SK-N-SH treated with all-trans-retinoic acid at 6 μM for 48 hours (cell line): ENCODE results near the gene GALT.
"Not testable (repeated sequence)": the region's sequence is repeated elsewhere in the genome, so short reads cannot be mapped to it uniquely, and the experiment has no call there.

ENCODE experiments used
- ATAC-seq: fragments of 200-7000 bp; cut with Tn5 transposase; 3 replicates; pipeline ENCODE4 v1.9.1; 2020; ENCODE audit warnings: mild to moderate bottlenecking, moderate library complexity
- BACH2 ChIP-seq: fragments of 250-450 bp; sonication (Bioruptor Pico); IDR thresholded peaks from 2 replicates; pipeline ENCODE4 v1.9.0; 2021; ENCODE audit warnings: mild to moderate bottlenecking, borderline replicate concordance
- CSDC2 ChIP-seq: fragments of 250-450 bp; sonication (Bioruptor Pico); IDR thresholded peaks from 2 replicates; pipeline ENCODE4 v1.5.0; 2020; ENCODE audit warnings: mild to moderate bottlenecking, moderate library complexity
- ESRRG ChIP-seq: fragments of 250-450 bp; sonication (Bioruptor Pico); IDR thresholded peaks from 2 replicates; pipeline ENCODE4 v1.6.1; 2021; ENCODE audit warnings: mild to moderate bottlenecking
- ISL1 ChIP-seq: fragments of 250-450 bp; sonication (Bioruptor Pico); IDR thresholded peaks from 2 replicates; pipeline ENCODE4 v2.1.2; 2022; ENCODE audit warnings: mild to moderate bottlenecking, moderate library complexity
- OSR1 ChIP-seq: fragments of 250-450 bp; sonication (Bioruptor Pico); IDR thresholded peaks from 2 replicates; pipeline ENCODE4 v1.8.0; 2022; ENCODE audit warnings: moderate library complexity, mild to moderate bottlenecking, inconsistent platforms
- PATZ1 ChIP-seq: fragments of 250-450 bp; sonication (Bioruptor Pico); IDR thresholded peaks from 2 replicates; pipeline ENCODE4 v1.8.0; 2020; ENCODE audit warnings: mild to moderate bottlenecking, moderate library complexity, borderline replicate concordance
- PPARA ChIP-seq: fragments of 250-450 bp; sonication (Bioruptor Pico); IDR thresholded peaks from 2 replicates; pipeline ENCODE4 v1.5.0; 2020; ENCODE audit warnings: mild to moderate bottlenecking, borderline replicate concordance
- RARB ChIP-seq: fragments of 250-450 bp; sonication (Bioruptor Pico); IDR thresholded peaks from 2 replicates; pipeline ENCODE4 v1.8.0; 2021; ENCODE audit warnings: mild to moderate bottlenecking, moderate library complexity
- SNAI2 ChIP-seq: fragments of 250-450 bp; sonication (Bioruptor Pico); IDR thresholded peaks from 2 replicates; pipeline ENCODE4 v1.5.0; 2020; ENCODE audit warnings: mild to moderate bottlenecking, moderate library complexity
- TCF4 ChIP-seq: fragments of 250-450 bp; sonication (Bioruptor Pico); IDR thresholded peaks from 2 replicates; pipeline ENCODE4 v1.8.0; 2021; ENCODE audit warnings: mild to moderate bottlenecking, moderate library complexity, borderline replicate concordance
- TOX ChIP-seq: fragments of 250-450 bp; sonication (Bioruptor Pico); IDR thresholded peaks from 2 replicates; pipeline ENCODE4 v1.8.0; 2021; ENCODE audit warnings: mild to moderate bottlenecking, moderate library complexity, borderline replicate concordance
- ZC3H10 ChIP-seq: fragments of 250-450 bp; sonication (Bioruptor Pico); IDR thresholded peaks from 2 replicates; pipeline ENCODE4 v1.5.1; 2021; ENCODE audit warnings: mild to moderate bottlenecking, moderate library complexity
- ZFP3 ChIP-seq: fragments of 250-450 bp; sonication (Bioruptor Pico); IDR thresholded peaks from 2 replicates; pipeline ENCODE4 v1.5.0; 2020; ENCODE audit warnings: mild to moderate bottlenecking, moderate library complexity
- ZNF8 ChIP-seq: fragments of 450-650 bp; formaldehyde crosslinking; IDR thresholded peaks from 2 replicates; pipeline ENCODE4 v1.5.0; 2020; ENCODE audit warnings: mild to moderate bottlenecking, moderate library complexity
- TF ChIP-seq, protein P1 (sequence below): fragments of 250-450 bp; sonication (Bioruptor Pico); IDR thresholded peaks from 2 replicates; pipeline ENCODE4 v1.8.0; 2021; ENCODE audit warnings: low read depth, mild to moderate bottlenecking, moderate library complexity, borderline replicate concordance
- TF ChIP-seq, protein P2 (sequence below): fragments of 250-450 bp; sonication (Bioruptor Pico); IDR thresholded peaks from 2 replicates; pipeline ENCODE4 v1.5.1; 2020; ENCODE audit warnings: low read depth, mild to moderate bottlenecking, moderate library complexity
- TF ChIP-seq, protein P3 (sequence below): fragments of 250-450 bp; sonication (Bioruptor Pico); IDR thresholded peaks from 2 replicates; pipeline ENCODE4 v1.5.1; 2021; ENCODE audit warnings: mild to moderate bottlenecking, moderate library complexity
- TF ChIP-seq, protein P4 (sequence below): fragments of 250-450 bp; sonication (Bioruptor Pico); IDR thresholded peaks from 2 replicates; pipeline ENCODE4 v1.5.0; 2020; ENCODE audit warnings: mild to moderate bottlenecking, moderate library complexity

Gene GALT

DNA sequence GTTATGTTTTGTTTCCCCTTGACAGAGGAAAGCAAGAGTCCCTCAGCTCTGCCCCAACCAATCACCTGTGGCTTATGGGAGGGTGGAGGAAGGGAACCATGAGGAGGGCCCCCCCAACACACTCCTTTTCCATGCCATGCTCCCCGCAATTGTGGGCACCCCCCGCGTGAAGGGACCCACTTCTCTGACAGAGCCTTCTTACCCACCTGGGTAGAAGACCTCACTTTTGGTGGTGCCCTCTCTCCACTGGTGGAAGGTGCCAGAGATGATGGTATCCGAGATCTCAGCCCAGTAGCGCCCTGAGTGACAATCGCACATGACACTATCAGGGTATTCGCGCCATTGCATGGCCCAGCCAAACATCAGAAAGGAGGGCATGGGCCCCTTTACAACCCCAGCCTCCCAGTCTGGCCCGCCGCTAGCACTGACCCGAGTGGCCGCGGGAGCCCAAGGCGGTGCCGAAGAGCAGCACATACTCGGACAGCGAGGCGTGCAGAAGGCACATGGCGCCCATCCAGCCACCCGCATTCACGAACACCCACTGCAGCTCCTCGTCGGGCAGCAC is 9.6 kb upstream of the GALT start:
- ATAC-seq, result peak; percentile 17; the same call in 2 of the 3 replicates
- no peak for TF ChIP-seq BACH2 (CRISPR knock-in tag)
- TF ChIP-seq ZFP3, result 0 out of 2 replicates have a peak, but pooled peaks have one; percentile 39

- ATAC-seq, result peak; percentile 94
- TF ChIP-seq ZC3H10 (no peak), SNAI2 (CRISPR knock-in tag) (no peak)
Measured at GRCh38 chr9:34637356-34638137, 8.9 kb upstream of the GALT start, which contains the start of gene SIGMAR1. Gene SIGMAR1, minus strand, starts transcription at chr9:34637787. Its CDS starts 90 bp downstream, at chr9:34637697.

GRCh38 chr9:34638138-34638445 is 8.4 kb upstream of the GALT start:
- ATAC-seq, result no peak
- TF ChIP-seq ZFP3 (no peak), PPARA (CRISPR knock-in tag) (no peak), ZNF8 (no peak), OSR1 (CRISPR knock-in tag) (no peak), CSDC2 (CRISPR knock-in tag) (no peak), PATZ1 (CRISPR knock-in tag) (no peak), RARB (CRISPR knock-in tag) (no peak)
- TF ChIP-seq, protein P1, sequence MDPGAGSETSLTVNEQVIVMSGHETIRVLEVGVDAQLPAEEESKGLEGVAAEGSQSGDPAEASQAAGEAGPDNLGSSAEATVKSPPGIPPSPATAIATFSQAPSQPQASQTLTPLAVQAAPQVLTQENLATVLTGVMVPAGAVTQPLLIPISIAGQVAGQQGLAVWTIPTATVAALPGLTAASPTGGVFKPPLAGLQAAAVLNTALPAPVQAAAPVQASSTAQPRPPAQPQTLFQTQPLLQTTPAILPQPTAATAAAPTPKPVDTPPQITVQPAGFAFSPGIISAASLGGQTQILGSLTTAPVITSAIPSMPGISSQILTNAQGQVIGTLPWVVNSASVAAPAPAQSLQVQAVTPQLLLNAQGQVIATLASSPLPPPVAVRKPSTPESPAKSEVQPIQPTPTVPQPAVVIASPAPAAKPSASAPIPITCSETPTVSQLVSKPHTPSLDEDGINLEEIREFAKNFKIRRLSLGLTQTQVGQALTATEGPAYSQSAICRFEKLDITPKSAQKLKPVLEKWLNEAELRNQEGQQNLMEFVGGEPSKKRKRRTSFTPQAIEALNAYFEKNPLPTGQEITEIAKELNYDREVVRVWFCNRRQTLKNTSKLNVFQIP (CRISPR knock-in tag), result no peak
- TF ChIP-seq, protein P2, sequence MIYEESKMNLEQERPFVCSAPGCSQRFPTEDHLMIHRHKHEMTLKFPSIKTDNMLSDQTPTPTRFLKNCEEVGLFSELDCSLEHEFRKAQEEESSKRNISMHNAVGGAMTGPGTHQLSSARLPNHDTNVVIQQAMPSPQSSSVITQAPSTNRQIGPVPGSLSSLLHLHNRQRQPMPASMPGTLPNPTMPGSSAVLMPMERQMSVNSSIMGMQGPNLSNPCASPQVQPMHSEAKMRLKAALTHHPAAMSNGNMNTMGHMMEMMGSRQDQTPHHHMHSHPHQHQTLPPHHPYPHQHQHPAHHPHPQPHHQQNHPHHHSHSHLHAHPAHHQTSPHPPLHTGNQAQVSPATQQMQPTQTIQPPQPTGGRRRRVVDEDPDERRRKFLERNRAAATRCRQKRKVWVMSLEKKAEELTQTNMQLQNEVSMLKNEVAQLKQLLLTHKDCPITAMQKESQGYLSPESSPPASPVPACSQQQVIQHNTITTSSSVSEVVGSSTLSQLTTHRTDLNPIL, result no peak
- TF ChIP-seq, protein P3, sequence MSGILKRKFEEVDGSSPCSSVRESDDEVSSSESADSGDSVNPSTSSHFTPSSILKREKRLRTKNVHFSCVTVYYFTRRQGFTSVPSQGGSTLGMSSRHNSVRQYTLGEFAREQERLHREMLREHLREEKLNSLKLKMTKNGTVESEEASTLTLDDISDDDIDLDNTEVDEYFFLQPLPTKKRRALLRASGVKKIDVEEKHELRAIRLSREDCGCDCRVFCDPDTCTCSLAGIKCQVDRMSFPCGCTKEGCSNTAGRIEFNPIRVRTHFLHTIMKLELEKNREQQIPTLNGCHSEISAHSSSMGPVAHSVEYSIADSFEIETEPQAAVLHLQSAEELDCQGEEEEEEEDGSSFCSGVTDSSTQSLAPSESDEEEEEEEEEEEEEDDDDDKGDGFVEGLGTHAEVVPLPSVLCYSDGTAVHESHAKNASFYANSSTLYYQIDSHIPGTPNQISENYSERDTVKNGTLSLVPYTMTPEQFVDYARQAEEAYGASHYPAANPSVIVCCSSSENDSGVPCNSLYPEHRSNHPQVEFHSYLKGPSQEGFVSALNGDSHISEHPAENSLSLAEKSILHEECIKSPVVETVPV (CRISPR knock-in tag), result no peak

GRCh38 chr9:34639322-34639721 is 7.2 kb upstream of the GALT start:
- ATAC-seq, result not testable (repeated sequence)

DNA sequence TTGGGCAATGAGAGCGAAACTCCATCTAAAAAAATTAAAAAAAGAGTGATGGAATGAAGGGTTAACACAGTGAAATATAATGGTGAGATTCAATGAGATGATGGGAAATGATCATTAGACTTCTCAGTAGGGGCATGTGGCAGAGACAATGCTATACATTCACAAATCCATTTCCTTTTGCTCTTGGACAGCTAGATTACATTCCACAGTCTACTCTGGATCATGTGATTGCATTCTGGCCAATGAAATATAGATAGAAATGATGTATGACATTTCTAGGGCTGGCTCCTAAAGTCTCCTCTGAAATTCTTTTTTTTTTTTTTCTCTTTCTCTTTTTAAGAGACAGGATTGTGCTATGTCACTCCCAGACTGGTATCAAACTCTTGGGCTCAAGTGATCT is 3.8 kb upstream of the GALT start:
- no peak for ATAC-seq
- TF ChIP-seq ESRRG (CRISPR knock-in tag) (no peak), ZNF8 (no peak), ISL1 (CRISPR knock-in tag) (no peak), PATZ1 (CRISPR knock-in tag) (no peak)

- ATAC-seq, result no peak
- TF ChIP-seq, protein P4, sequence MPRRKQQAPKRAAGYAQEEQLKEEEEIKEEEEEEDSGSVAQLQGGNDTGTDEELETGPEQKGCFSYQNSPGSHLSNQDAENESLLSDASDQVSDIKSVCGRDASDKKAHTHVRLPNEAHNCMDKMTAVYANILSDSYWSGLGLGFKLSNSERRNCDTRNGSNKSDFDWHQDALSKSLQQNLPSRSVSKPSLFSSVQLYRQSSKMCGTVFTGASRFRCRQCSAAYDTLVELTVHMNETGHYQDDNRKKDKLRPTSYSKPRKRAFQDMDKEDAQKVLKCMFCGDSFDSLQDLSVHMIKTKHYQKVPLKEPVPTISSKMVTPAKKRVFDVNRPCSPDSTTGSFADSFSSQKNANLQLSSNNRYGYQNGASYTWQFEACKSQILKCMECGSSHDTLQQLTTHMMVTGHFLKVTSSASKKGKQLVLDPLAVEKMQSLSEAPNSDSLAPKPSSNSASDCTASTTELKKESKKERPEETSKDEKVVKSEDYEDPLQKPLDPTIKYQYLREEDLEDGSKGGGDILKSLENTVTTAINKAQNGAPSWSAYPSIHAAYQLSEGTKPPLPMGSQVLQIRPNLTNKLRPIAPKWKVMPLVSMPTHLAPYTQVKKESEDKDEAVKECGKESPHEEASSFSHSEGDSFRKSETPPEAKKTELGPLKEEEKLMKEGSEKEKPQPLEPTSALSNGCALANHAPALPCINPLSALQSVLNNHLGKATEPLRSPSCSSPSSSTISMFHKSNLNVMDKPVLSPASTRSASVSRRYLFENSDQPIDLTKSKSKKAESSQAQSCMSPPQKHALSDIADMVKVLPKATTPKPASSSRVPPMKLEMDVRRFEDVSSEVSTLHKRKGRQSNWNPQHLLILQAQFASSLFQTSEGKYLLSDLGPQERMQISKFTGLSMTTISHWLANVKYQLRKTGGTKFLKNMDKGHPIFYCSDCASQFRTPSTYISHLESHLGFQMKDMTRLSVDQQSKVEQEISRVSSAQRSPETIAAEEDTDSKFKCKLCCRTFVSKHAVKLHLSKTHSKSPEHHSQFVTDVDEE (CRISPR knock-in tag), result no peak
- TF ChIP-seq TOX (CRISPR knock-in tag), result no peak
- no peak for TF ChIP-seq BACH2 (CRISPR knock-in tag)
- no peak for TF ChIP-seq ZC3H10
- TF ChIP-seq RARB (CRISPR knock-in tag), result no peak
- TF ChIP-seq TCF4 (CRISPR knock-in tag), result no peak
- TF ChIP-seq, protein P1 (CRISPR knock-in tag), result no peak
- no peak for TF ChIP-seq ZFP3
- no peak for TF ChIP-seq PPARA (CRISPR knock-in tag)
Measured at GRCh38 chr9:34644766-34645314, 1.6 kb upstream of the GALT start.
